Measurements from ENCODE around the gene CMKLR1. TPM values are rescaled to one million over a fixed set of nuclear protein-coding genes. Genes with fewer than 3 reads are reported as not detected.

Gene CMKLR1, protein sequence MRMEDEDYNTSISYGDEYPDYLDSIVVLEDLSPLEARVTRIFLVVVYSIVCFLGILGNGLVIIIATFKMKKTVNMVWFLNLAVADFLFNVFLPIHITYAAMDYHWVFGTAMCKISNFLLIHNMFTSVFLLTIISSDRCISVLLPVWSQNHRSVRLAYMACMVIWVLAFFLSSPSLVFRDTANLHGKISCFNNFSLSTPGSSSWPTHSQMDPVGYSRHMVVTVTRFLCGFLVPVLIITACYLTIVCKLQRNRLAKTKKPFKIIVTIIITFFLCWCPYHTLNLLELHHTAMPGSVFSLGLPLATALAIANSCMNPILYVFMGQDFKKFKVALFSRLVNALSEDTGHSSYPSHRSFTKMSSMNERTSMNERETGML
- 0.21 and 0.23 TPM in 2 replicates for total RNA-seq (2014; rRNA removed; shearing (Covaris generic))

DNA sequence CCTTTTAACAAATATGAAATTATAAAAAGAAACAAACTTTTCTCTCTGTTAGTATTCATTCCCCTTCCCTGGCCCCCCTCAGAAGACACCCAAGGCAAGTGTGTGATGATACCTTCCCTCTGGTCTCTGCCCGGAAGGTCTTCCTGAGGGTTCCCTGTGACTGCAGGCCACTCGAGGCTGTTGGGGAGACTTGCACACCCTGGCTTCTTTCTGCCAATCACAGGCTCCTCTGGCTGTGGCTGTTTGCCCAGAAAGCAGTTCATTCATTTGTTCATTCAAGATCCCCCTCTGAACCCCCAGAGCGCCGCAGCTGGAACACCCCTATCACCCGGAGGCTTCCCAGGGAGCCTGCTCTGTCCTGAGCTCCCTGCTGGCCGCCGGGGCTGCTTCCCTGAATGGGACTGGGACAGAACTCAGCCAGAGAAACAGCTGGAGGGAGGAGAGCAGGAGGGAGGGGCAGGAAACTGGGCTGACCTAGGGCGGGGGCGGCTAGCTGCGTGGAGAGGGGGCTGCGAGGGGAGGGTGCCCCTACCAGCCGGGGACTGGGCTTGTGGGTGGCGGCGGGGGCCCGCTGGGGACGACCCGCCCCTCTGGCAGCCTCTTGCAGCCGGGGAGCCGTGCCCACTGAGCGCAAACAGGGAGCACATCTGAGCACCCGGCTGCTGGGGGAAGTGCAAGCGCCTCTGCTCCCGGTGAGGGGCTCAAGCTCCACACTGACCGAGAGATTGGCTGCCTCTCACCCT lies at the start of gene CMKLR1:
Gene CMKLR1, minus strand, starts transcription at position 397 of the 743 bp plus-strand sequence. CDS start 45,720 bp downstream, outside the sequence.

Other genes with a start within 250 kb of the CMKLR1 start
- not detected in 2 replicates for gene WSCD2, start 210.0 kb downstream of the CMKLR1 start, total RNA-seq (2014; rRNA removed; shearing (Covaris generic))
- gene FICD, start 176.0 kb upstream of the CMKLR1 start, total RNA-seq (2014; rRNA removed; shearing (Covaris generic)), result 3.6 and 5.0 TPM in 2 replicates
- gene SART3, start 221.9 kb upstream of the CMKLR1 start, total RNA-seq (2014; rRNA removed; shearing (Covaris generic)), result 162 and 164 TPM in 2 replicates
- 73.0 and 81.1 TPM in 2 replicates for gene ISCU, start 223.3 kb upstream of the CMKLR1 start, total RNA-seq (2014; rRNA removed; shearing (Covaris generic))

Measured in A375 (cell line).